ENCODE results near the gene TRPV2.
"Not testable (repeated sequence)": the region's sequence is repeated elsewhere in the genome, so short reads cannot be mapped to it uniquely, and the experiment has no call there.

- TF ChIP-seq SMC3 (IDR thresholded peaks at IDR 0.05; ENCODE audit: borderline replicate concordance, low read length); JUNB (IDR thresholded peaks at IDR 0.05); ZNF217 (IDR thresholded peaks at IDR 0.05); CHD1 (IDR thresholded peaks at IDR 0.05; ENCODE audit: low read depth, low read length): not testable (repeated sequence)
- TF ChIP-seq, protein P1, sequence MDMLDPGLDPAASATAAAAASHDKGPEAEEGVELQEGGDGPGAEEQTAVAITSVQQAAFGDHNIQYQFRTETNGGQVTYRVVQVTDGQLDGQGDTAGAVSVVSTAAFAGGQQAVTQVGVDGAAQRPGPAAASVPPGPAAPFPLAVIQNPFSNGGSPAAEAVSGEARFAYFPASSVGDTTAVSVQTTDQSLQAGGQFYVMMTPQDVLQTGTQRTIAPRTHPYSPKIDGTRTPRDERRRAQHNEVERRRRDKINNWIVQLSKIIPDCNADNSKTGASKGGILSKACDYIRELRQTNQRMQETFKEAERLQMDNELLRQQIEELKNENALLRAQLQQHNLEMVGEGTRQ (IDR thresholded peaks at IDR 0.05; ENCODE audit: borderline replicate concordance, low read depth, low read length), result not testable (repeated sequence)
- TF ChIP-seq, protein P2, sequence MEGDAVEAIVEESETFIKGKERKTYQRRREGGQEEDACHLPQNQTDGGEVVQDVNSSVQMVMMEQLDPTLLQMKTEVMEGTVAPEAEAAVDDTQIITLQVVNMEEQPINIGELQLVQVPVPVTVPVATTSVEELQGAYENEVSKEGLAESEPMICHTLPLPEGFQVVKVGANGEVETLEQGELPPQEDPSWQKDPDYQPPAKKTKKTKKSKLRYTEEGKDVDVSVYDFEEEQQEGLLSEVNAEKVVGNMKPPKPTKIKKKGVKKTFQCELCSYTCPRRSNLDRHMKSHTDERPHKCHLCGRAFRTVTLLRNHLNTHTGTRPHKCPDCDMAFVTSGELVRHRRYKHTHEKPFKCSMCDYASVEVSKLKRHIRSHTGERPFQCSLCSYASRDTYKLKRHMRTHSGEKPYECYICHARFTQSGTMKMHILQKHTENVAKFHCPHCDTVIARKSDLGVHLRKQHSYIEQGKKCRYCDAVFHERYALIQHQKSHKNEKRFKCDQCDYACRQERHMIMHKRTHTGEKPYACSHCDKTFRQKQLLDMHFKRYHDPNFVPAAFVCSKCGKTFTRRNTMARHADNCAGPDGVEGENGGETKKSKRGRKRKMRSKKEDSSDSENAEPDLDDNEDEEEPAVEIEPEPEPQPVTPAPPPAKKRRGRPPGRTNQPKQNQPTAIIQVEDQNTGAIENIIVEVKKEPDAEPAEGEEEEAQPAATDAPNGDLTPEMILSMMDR (IDR thresholded peaks at IDR 0.05 in 2 of 3, conservative IDR thresholded peaks at IDR 0.05 in 1 of 3; ENCODE audit: control insufficient read depth in 2 of 3, extremely low read depth in 1 of 3, insufficient read depth in 1 of 3, low read depth in 3 of 3, low read length in 3 of 3), result not testable (repeated sequence)
These were observed 19.5 kb upstream of the TRPV2 start for GRCh38 chr17:16395887-16396286.

Data from GM12878 (cell line).